Stimulated activated CD4-positive, alpha-beta T cell treated with anti-CD3 and anti-CD28 coated beads, Interleukin-4, amount 100 ng/mL, for 4 hours (primary cell): Measurements from ENCODE around the gene COX19.
A peak's percentile ranks its signal among the peaks of the same experiment; 100 is the strongest.

Experiments used
- DNase-seq, 2 experiments: peaks; one replicate each; pipeline ENCODE4 v3.0.0-alpha.2; 2020

Gene COX19

DNA sequence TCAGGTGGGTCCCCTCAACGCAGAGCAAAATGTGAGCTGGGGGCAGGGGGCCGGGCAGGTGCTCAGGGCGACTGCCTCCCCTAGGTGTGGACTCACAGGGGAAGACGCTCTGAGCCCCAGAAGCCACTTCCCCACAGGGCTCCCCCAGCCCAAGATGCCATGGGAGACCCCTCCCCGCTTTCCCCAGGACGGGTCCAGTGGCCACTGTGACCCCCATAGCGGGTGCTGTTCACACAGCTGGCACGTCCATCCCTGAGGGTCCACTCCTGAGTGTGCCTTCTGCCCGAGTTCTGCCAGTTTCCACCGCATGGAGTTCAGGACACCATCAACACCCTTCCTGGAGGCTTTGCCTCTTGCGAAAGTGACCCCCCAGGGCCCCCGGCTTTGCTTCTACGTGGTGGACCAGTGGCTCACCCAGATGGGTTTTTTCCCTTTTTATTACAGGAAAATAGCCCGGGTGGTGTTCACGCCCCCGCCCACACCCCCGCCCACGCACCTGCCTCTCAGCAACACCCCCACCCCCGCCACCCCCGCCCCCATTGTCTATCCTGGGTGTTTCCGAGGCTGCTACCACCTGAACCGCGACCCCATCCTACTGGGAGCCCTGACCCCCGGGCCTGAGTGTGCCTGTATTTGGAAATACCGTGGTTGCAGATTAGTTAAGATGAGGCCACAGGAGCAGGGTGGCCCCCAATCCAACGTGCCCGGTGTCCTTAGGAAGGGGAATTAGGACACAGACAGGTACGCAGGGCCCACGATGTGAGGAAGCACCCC lies 52.8 kb downstream of the COX19 start:
- DNase-seq = peak; percentile 50 to 61

DNA sequence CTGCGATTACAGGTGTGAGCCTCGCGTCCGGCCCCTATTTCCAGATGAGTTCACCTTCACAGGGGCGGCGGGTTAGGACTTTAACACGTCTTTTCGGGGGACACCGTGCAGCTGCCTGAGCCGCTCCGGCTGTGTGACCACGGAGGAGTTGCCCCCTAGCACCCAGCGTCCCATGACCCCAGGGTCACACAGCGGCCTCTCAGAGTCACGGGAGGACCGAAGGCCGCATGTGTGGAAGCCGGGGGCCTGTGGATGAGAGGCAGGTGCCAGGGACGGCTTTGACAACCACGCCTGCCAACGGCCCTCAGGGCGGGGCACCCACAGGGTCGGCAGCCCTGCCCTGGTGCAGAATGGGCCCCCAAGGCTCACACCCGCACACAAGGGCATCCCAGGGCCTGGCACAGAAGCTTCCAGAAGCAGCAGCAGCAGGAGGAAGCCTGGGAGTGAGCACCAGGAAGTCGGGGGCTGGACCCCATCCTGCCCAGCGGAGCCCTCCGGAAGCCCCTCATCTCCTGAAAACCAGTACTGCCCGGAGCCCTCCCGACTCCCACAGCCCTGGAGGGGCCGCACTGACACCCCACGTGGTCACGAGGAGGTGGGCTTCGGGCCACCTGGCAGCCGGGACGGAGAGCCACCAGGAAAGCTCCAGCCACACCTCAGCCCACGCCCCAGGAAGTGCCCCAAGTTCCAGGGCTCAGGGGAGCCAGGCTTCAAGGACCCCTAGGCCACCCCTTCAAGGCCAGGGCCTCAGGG lies 53.6 kb downstream of the COX19 start:
- no peak for DNase-seq

DNA sequence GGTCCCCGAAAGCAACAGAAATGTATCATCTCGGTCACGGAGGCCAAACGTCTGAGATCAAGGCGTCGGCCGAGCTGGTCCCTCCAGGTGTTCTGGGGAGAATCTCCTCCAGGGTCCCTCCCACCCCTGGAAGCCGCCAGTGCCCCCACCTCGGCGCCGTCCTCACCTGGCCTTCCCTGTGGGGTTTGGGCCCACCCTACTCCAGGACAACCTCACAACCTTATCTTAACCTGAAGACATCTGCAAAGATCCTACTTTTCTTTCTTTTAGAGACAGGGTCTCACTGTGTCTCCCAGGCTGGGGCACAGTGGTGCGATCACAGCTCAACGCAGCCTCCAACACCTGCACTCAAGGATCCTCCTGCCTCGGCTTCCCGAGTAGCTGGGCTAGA lies 54.3 kb downstream of the COX19 start:
- no peak for DNase-seq

DNA sequence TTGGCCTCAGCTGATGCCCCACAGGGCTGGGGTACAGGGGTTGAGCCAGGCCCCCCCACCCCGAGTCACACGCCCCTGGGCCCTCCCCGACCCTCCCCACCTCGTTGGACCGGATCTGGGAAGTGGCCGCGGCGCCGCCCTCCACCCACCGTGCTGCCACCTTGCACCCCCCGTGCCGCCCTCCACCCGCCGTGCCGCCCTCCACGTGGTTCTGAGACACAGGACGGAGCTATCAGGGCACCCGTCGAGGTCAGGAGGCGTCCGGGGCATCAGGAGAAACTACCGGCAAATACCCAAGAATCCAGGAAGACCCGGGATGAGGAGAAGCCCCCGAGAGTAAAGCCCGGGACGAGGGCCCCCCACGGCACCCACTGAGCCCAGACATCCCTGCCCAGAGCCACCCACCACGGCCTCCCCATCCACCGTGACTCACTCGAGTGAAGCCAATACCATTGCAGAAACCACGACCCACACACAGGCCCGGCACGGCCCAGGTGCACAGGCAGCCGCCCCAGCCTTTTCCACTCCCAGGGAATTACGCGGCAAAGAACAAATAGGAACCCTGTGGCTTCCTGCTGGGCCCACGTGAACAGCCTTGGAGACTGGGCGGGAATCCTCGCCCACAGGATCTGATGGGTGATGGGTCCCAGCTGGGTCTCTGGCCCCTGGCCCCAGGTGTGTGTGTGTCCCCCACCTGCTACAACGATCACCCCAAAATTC lies 54.8 kb downstream of the COX19 start:
- peak; percentile 35 to 39 for DNase-seq

DNA sequence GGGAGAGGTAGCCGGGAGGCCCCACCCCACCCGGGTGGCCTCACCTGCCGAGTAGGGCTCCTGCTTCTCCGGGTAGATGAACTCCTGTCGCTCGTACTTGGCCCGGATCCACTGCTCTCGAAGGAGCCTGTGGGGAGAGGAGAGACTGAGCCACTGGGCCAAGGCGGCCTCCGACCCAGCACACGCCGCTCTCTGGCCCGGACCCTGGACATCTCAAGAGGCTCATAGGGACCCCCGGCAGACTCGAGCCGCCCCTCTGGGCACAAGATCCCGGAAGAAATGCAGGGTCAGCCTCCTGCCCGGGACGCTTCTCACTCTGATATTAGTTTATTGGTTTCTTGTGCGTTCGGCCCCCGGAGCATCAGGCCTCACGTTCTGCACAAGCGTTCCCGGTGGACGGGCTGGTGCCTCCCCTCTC lies 55.4 kb downstream of the COX19 start:
- DNase-seq = no peak

DNA sequence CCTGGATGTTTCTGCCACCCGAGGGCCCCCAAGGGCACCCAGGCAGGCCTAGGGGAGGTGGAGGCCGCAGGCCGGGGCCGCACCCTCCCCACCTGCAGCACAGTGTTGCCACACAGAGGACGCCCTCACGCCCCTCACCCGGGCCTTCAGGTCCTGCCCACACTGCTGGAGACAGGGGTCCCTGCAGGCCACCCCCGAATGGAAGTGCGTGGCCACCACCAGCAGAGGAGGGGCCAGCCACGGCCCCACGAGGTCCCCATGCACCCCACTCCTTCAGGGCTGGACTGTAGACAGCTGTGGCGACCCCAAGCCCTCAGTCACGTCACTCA lies 56.3 kb downstream of the COX19 start:
- no peak for DNase-seq

DNA sequence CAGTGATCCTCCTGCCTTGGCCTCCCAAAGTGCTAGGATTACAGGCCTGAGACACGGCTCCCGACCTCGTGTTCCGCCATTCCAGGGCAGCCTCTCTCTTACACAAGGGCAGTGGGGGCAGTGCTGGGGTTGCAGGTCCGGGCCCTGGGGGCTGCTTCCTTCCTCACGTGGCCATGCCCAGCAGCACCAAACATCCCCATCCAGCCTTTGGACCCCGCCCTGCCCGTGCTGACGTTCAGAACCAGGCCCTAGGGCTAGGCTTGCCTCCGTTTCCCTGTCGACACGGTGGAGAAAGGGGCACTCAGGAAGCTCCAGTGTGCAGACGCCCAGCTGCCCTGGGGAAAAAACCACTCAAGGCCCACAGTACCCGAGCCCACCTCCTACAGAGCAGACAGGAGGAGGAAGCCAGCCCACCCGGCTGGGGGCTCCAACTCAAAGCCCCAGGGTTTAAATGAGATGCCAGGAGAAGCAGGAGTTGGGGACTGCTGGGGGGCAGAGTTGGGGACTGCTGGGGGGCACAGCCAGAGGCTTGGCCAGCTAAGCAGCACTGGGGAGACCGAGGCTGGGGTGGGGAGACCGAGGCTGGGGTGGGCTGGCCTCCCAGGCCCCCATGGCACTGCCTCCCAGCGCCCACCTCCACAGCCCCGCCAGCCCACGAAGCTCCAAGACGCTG lies 56.8 kb downstream of the COX19 start:
- no peak for DNase-seq

DNA sequence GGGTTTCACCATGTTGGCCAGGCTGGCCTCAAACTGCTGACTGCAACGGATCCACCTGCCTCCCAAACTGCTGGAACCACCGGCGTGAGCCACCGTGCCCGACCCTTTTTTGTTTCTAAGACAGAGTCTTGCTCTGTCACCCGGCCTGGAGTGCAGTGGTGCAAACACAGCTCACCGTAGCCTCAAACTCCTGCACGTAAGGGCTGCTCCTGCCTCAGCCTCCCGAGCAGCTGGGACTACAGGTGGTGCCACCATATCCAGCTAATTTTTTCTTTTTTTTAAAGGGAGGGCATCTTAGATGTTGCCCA lies 57.3 kb downstream of the COX19 start:
- DNase-seq = no peak

DNA sequence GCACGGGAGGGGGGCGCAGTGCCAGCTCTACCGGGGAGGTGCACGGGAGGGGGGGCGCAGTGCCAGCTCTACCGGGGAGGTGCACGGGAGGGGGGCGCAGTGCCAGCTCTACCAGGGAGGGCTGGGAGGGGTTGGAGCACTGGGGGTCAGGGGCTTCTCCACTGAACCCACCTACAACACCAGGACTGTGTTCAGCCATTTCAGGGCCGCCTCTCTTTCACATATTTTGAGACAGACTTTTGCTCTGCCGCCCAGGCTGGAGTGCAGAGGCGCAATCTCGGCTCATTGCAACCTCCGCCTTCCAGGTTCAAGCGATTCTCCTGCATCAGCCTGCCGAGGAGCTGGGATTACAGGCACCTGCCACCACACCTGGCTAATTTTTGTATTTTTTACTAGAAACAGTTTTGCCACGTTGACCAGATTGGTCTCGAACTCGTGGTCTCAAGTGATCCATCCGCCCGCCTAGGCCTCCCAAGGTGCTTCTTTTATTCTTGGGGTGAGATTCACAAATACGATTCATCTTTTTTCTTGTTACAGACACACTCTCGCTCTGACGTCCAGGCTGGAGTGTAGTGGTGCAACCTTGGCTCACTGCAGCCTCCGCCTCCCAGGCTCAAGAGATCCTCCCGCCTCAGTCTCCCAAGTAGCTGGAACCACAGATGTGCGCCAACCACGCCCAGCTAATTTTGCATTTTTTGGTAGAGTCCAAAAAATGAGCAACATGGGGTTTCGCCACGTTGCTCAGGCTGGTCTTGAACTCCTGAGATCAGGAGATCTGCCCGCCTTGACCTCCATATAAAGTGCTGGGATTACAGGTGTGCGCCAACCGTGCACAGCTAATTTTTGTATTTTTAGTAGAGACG lies 57.9 kb downstream of the COX19 start:
- DNase-seq = no peak

DNA sequence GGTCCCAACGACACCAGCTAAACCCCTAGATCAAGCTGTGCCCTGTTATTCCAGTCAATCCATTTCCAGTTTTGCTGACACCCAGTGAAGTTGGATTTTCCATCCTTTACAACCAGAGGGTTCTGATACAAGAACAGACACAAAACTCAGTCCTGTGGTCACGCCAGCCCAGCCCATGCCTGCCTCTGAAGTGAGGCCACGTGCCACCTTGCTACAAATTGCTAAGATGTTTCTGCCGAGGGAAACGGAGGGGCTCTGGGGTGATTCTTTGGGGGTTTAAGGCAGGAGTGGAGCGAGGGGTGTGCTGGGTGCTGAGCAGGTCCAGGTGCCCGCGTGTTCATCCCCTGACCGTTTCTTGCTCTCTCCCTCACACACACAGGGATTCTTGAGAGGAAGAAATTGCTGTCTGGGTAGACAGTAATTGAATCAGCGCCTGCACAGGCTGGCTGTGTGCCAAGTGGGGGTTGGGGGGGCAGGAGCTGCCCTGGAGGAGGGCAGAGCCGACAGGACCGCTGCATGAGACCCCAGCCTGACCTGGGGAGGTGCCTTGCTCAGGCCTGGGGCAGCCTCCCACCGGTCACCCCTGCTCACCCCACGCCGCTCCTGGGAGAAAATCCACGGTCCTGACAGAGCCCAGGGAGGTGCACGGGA lies 58.9 kb downstream of the COX19 start:
- DNase-seq = no peak
